Suppressor macrophage treated with lipopolysaccharide for 4 hours (primary cell): Measurements from ENCODE around the gene AGFG1.

Source experiments
- DNase-seq: peaks from one replicate; pipeline ENCODE4 v3.0.0-alpha.2; 2020

AGFG1 gene

GRCh38 chr2:227471924-227472264 is at the start of gene AGFG1:
Gene AGFG1 (plus strand): TSS chr2:227472156. CDS start chr2:227472422, 266 bp downstream.
- DNase-seq, result peak; percentile 90

GRCh38 chr2:227423656-227424499 is 48.1 kb upstream of the AGFG1 start:
- no peak for DNase-seq

GRCh38 chr2:227428731-227429285 is 43.1 kb upstream of the AGFG1 start:
- DNase-seq, result no peak

- no peak for DNase-seq
These were observed 41.3 kb upstream of the AGFG1 start for GRCh38 chr2:227430639-227431038.

GRCh38 chr2:227433171-227433570 is 38.8 kb upstream of the AGFG1 start:
- no peak for DNase-seq

- DNase-seq, result peak; percentile 70
These were observed 35.4 kb upstream of the AGFG1 start for GRCh38 chr2:227436436-227437174.

GRCh38 chr2:227439214-227439613 is 32.7 kb upstream of the AGFG1 start:
- DNase-seq, result no peak

GRCh38 chr2:227442639-227443038 is 29.3 kb upstream of the AGFG1 start:
- DNase-seq, result no peak

GRCh38 chr2:227443889-227444568 is 27.9 kb upstream of the AGFG1 start:
- no peak for DNase-seq

GRCh38 chr2:227447606-227448005 is 24.4 kb upstream of the AGFG1 start:
- DNase-seq, result no peak

GRCh38 chr2:227450311-227450841 is 21.6 kb upstream of the AGFG1 start:
- DNase-seq, result peak; percentile 22

- peak; percentile 70 for DNase-seq
These were observed 20.9 kb upstream of the AGFG1 start for GRCh38 chr2:227450926-227451654.

- no peak for DNase-seq
These were observed 20.3 kb upstream of the AGFG1 start for GRCh38 chr2:227451655-227451992.

- no peak for DNase-seq
These were observed 18.1 kb upstream of the AGFG1 start for GRCh38 chr2:227453810-227454209.

- no peak for DNase-seq
These were observed 17.6 kb upstream of the AGFG1 start for GRCh38 chr2:227454323-227454860.

- no peak for DNase-seq
These were observed 16.8 kb upstream of the AGFG1 start for GRCh38 chr2:227455200-227455599.

GRCh38 chr2:227456102-227456501 is 15.9 kb upstream of the AGFG1 start:
- DNase-seq, result no peak

GRCh38 chr2:227456772-227457171 is 15.2 kb upstream of the AGFG1 start:
- DNase-seq, result peak; percentile 47

GRCh38 chr2:227460070-227460485 is 11.9 kb upstream of the AGFG1 start:
- peak; percentile 36 for DNase-seq

- no peak for DNase-seq
These were observed 11.1 kb upstream of the AGFG1 start for GRCh38 chr2:227460833-227461232.

GRCh38 chr2:227461811-227462461 is 10.0 kb upstream of the AGFG1 start:
- DNase-seq, result no peak
